ENCODE data around the gene INPP5D. TPM values are rescaled to one million over a fixed set of nuclear protein-coding genes. Genes with fewer than 3 reads are reported as not detected.

The INPP5D gene
- total RNA-seq, 4 donors from 2014 or later = 11.6 to 333 (median 26.2) TPM

- no peaks in the 10 kb centered on the region for H3K4me1 ChIP-seq
- H3K36me3 ChIP-seq = no peaks in the 10 kb centered on the region
- no peaks in the 10 kb centered on the region for H3K27me3 ChIP-seq
- no peak overlapping the region for H3K4me3 ChIP-seq
- H3K27ac ChIP-seq = no peak overlapping the region
- no peaks in the 10 kb centered on the region for H3K9me3 ChIP-seq
- DNase-seq = no peak
- TF ChIP-seq CTCF (IDR thresholded peaks at IDR 0.05) (no peak), POLR2A (IDR thresholded peaks at IDR 0.05) (no peak)
Measured at GRCh38 chr2:233021771-233022170, 38.4 kb upstream of the INPP5D start.

- Histone ChIP-seq H3K4me3 (no peak overlapping the region), H3K9me3 (no peaks in the 10 kb centered on the region), H3K4me1 (no peaks in the 10 kb centered on the region), H3K27ac (no peak overlapping the region), H3K36me3 (no peaks in the 10 kb centered on the region), H3K27me3 (no peaks in the 10 kb centered on the region)
- no peak for DNase-seq
- TF ChIP-seq CTCF (IDR thresholded peaks at IDR 0.05) (no peak), POLR2A (IDR thresholded peaks at IDR 0.05) (no peak)
Measured at GRCh38 chr2:233022561-233022960, 37.6 kb upstream of the INPP5D start.

- H3K4me3 ChIP-seq = no peak overlapping the region
- no peaks in the 10 kb centered on the region for H3K27me3 ChIP-seq
- no peaks in the 10 kb centered on the region for H3K4me1 ChIP-seq
- H3K27ac ChIP-seq = no peak overlapping the region
- TF ChIP-seq CTCF (IDR thresholded peaks at IDR 0.05) (no peak), POLR2A (IDR thresholded peaks at IDR 0.05) (no peak)
- no peaks in the 10 kb centered on the region for H3K9me3 ChIP-seq
- DNase-seq = no peak
- H3K36me3 ChIP-seq = no peaks in the 10 kb centered on the region
Measured at GRCh38 chr2:233023007-233023760, 37.0 kb upstream of the INPP5D start.

GRCh38 chr2:233023761-233024410 is 36.3 kb upstream of the INPP5D start:
- no peak for DNase-seq
- TF ChIP-seq POLR2A (IDR thresholded peaks at IDR 0.05) = no peak
- TF ChIP-seq CTCF (IDR thresholded peaks at IDR 0.05) = no peak

GRCh38 chr2:233025706-233026105 is 34.4 kb upstream of the INPP5D start:
- Histone ChIP-seq H3K4me3 (no peak overlapping the region), H3K4me1 (peaks cover 0 to 5% (median 0%) of the 10 kb centered on the region in 4 donors), H3K36me3 (no peaks in the 10 kb centered on the region), H3K27me3 (no peaks in the 10 kb centered on the region), H3K27ac (no peak overlapping the region), H3K9me3 (no peaks in the 10 kb centered on the region)
- DNase-seq = no peak
- TF ChIP-seq POLR2A (IDR thresholded peaks at IDR 0.05) (no peak), CTCF (IDR thresholded peaks at IDR 0.05) (no peak)

More at GRCh38 chr2:233023761-233024410, 36.3 kb upstream of the INPP5D start:
- no peak overlapping the region for H3K4me3 ChIP-seq
- no peak overlapping the region for H3K27ac ChIP-seq
- H3K9me3 ChIP-seq = no peaks in the 10 kb centered on the region
- H3K36me3 ChIP-seq = no peaks in the 10 kb centered on the region
- no peaks in the 10 kb centered on the region for H3K27me3 ChIP-seq
- H3K4me1 ChIP-seq = peaks cover 0 to 5% (median 0%) of the 10 kb centered on the region in 4 donors
